Prostate gland (tissue), 2 donors: ENCODE data around the gene ASTL.

Source experiments
- POLR2A ChIP-seq: fragments of 450-650 bp; IDR thresholded peaks from one replicate; pipeline ENCODE4 v1.6.1; 2016; ENCODE audit warnings: antibody characterized with exemption, mild to moderate bottlenecking
- POLR2AphosphoS5 ChIP-seq: sonication (generic); formaldehyde crosslinking; IDR thresholded peaks from one replicate; pipeline ENCODE4 v1.6.1; 2017; ENCODE audit warnings: antibody characterized with exemption
- TF ChIP-seq, protein P1 (sequence below), 4 experiments: fragments of 200-600 bp in 2 of 4; fragments of 450-650 bp in 2 of 4; sonication (generic) in 2 of 4; IDR thresholded peaks; 1 replicate in 3 of 4; 2 replicates in 1 of 4; pipeline ENCODE4 v1.5.1; 2016 to 2019; ENCODE audit warnings: antibody characterized with exemption in 4 of 4, mild to moderate bottlenecking in 2 of 4, moderate library complexity in 2 of 4

- TF ChIP-seq POLR2A (no peak), POLR2AphosphoS5 (no peak)
- TF ChIP-seq, protein P1, sequence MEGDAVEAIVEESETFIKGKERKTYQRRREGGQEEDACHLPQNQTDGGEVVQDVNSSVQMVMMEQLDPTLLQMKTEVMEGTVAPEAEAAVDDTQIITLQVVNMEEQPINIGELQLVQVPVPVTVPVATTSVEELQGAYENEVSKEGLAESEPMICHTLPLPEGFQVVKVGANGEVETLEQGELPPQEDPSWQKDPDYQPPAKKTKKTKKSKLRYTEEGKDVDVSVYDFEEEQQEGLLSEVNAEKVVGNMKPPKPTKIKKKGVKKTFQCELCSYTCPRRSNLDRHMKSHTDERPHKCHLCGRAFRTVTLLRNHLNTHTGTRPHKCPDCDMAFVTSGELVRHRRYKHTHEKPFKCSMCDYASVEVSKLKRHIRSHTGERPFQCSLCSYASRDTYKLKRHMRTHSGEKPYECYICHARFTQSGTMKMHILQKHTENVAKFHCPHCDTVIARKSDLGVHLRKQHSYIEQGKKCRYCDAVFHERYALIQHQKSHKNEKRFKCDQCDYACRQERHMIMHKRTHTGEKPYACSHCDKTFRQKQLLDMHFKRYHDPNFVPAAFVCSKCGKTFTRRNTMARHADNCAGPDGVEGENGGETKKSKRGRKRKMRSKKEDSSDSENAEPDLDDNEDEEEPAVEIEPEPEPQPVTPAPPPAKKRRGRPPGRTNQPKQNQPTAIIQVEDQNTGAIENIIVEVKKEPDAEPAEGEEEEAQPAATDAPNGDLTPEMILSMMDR (IDR thresholded peaks at IDR 0.05): no peak
Measured at GRCh38 chr2:96153291-96153713, 15.0 kb upstream of the ASTL start.
